GM18951 (cell line): ENCODE results near the gene HDAC4.

Experiments
- POLR2A ChIP-seq: IDR thresholded peaks from 4 replicates; pipeline ENCODE4 v1.6.1; 2011; ENCODE audit warnings: mild to moderate bottlenecking; ENCODE audit not compliant: insufficient read length, insufficient read depth; ENCODE audit errors: extremely low read depth
- in situ Hi-C: fragments of 300-500 bp; cut with MboI; formaldehyde crosslinking; loops from one replicate; pipeline ENCODE4 v1.12.0; 2022; ENCODE audit warnings: low sequenced_read_pairs, mixed read lengths, inconsistent platforms; ENCODE audit not compliant: unreplicated experiment

Gene HDAC4

GRCh38 chr2:239109928-239110545 is 290.8 kb downstream of the HDAC4 start:
- TF ChIP-seq POLR2A = no peak
- in situ Hi-C loops = no loop called here

- in situ Hi-C loops = no loop called here
- no peak for TF ChIP-seq POLR2A
Observed at GRCh38 chr2:239109041-239109927, 291.5 kb downstream of the HDAC4 start.

- TF ChIP-seq POLR2A = no peak
- in situ Hi-C loops = no loop called here
Observed at GRCh38 chr2:239108459-239108858, 292.4 kb downstream of the HDAC4 start.

GRCh38 chr2:239107936-239108335 is 292.9 kb downstream of the HDAC4 start:
- in situ Hi-C loops = no loop called here
- no peak for TF ChIP-seq POLR2A

GRCh38 chr2:239106966-239107365 is 293.9 kb downstream of the HDAC4 start:
- no peak for TF ChIP-seq POLR2A
- in situ Hi-C loops = no loop called here

GRCh38 chr2:239106314-239106908 is 294.4 kb downstream of the HDAC4 start:
- no peak for TF ChIP-seq POLR2A
- in situ Hi-C loops = no loop called here

GRCh38 chr2:239105234-239105633 is 295.6 kb downstream of the HDAC4 start:
- no peak for TF ChIP-seq POLR2A
- in situ Hi-C loops = no loop called here

- no peak for TF ChIP-seq POLR2A
- in situ Hi-C loops = no loop called here
Observed at GRCh38 chr2:239104800-239105199, 296.0 kb downstream of the HDAC4 start.

- no peak for TF ChIP-seq POLR2A
- in situ Hi-C loops = no loop called here
Observed at GRCh38 chr2:239103125-239104098, 297.4 kb downstream of the HDAC4 start.

GRCh38 chr2:239102266-239102665 is 298.6 kb downstream of the HDAC4 start:
- in situ Hi-C loops = no loop called here
- no peak for TF ChIP-seq POLR2A

- in situ Hi-C loops = no loop called here
- no peak for TF ChIP-seq POLR2A
Observed at GRCh38 chr2:239101807-239102206, 299.0 kb downstream of the HDAC4 start.

- TF ChIP-seq POLR2A = no peak
- in situ Hi-C loops = no loop called here
Observed at GRCh38 chr2:239101071-239101470, 299.7 kb downstream of the HDAC4 start.

- no peak for TF ChIP-seq POLR2A
- in situ Hi-C loops = no loop called here
Observed at GRCh38 chr2:239099474-239099873, 301.3 kb downstream of the HDAC4 start.
